Fibroblast of lung (primary cell): Measurements from ENCODE around the gene ANKAR. TPM values are rescaled to one million over a fixed set of nuclear protein-coding genes. Genes with fewer than 3 reads are reported as not detected.

ENCODE experiments used
- DNase-seq, 2 donors: peaks; one replicate each; pipeline versions ENCODE4 v3.0.0 to v3.0.0-alpha.2; 2010; ENCODE audit warnings: low read depth in 2 of 2
- H2AFZ ChIP-seq: 2 replicates; pipeline ENCODE4 v1.5.1; 2012; ENCODE audit warnings: low read length, control low read depth, inconsistent platforms
- H3K27ac ChIP-seq: 2 replicates; pipeline ENCODE4 v1.5.1; 2011; ENCODE audit warnings: low read length, control low read depth; ENCODE audit not compliant: insufficient read depth
- H3K27me3 ChIP-seq: 2 replicates; pipeline ENCODE4 v1.5.1; 2011; ENCODE audit warnings: mild to moderate bottlenecking, low read length; ENCODE audit not compliant: control insufficient read depth, insufficient read depth
- H3K36me3 ChIP-seq: 2 replicates; pipeline ENCODE4 v1.5.1; 2011; ENCODE audit warnings: low read length; ENCODE audit not compliant: control insufficient read depth, insufficient read depth
- H3K4me1 ChIP-seq: 2 replicates; pipeline ENCODE4 v1.5.1; 2011; ENCODE audit warnings: low read length; ENCODE audit not compliant: control insufficient read depth, insufficient read depth; ENCODE audit errors: extremely low read depth
- H3K4me2 ChIP-seq: 2 replicates; pipeline ENCODE4 v1.5.1; 2011; ENCODE audit warnings: low read length, control low read depth; ENCODE audit not compliant: insufficient read depth; ENCODE audit errors: extremely low read depth
- H3K4me3 ChIP-seq, 4 experiments: fragments of 200-600 bp in 1 of 4; sonication (generic) in 1 of 4; replicated peaks in 1 of 4; 2 replicates each; pipeline ENCODE4 v1.5.1; 2011 to 2016; ENCODE audit warnings: low read length in 4 of 4, low read depth in 3 of 4, mild to moderate bottlenecking in 3 of 4, control low read depth in 2 of 4, inconsistent platforms in 1 of 4, mixed read lengths in 1 of 4; ENCODE audit not compliant: insufficient read depth in 1 of 4; ENCODE audit errors: control extremely low read depth in 1 of 4
- H3K79me2 ChIP-seq: 2 replicates; pipeline ENCODE4 v1.5.1; 2012; ENCODE audit warnings: mild to moderate bottlenecking, low read length, inconsistent platforms; ENCODE audit not compliant: control insufficient read depth, insufficient read depth
- H3K9ac ChIP-seq: 2 replicates; pipeline ENCODE4 v1.5.1; 2011; ENCODE audit warnings: mild to moderate bottlenecking, low read length, control low read depth; ENCODE audit not compliant: insufficient read depth
- H3K9me3 ChIP-seq: 2 replicates; pipeline ENCODE4 v1.5.1; 2012; ENCODE audit warnings: low read depth, low read length; ENCODE audit not compliant: control insufficient read depth, insufficient read depth
- H4K20me1 ChIP-seq: 2 replicates; pipeline ENCODE4 v1.5.1; 2011; ENCODE audit warnings: low read length; ENCODE audit not compliant: control insufficient read depth, insufficient read depth; ENCODE audit errors: extremely low read depth
- CTCF ChIP-seq, 2 donors: IDR thresholded peaks in 1 of 2; conservative IDR thresholded peaks in 1 of 2; 1 replicate in 1 of 2; 2 replicates in 1 of 2; pipeline ENCODE4 v1.5.1; 2011 to 2012; ENCODE audit warnings: low read length in 2 of 2, control low read depth in 1 of 2, inconsistent platforms in 1 of 2, low read depth in 1 of 2, mild to moderate bottlenecking in 1 of 2
- EZH2 ChIP-seq: IDR thresholded peaks from 2 replicates; pipeline ENCODE4 v1.5.1; 2012; ENCODE audit warnings: low read length, control low read depth, mild to moderate bottlenecking; ENCODE audit errors: missing control alignments
- polyA plus RNA-seq, 2 donors: library from polyadenylated mRNA; depleted of rRNA in 1 of 2; stranded (reverse) in 1 of 2; unstranded in 1 of 2; fragments of >200 nt; gene quantifications; 2 replicates each; pipeline ENCODE4 v1.2.1, GENCODE V29; 2011 to 2012; ENCODE audit warnings: missing spikeins in 1 of 2
- total RNA-seq: library from RNA; depleted of rRNA; stranded (reverse); fragments of >200 nt; gene quantifications from 2 replicates; pipeline ENCODE4 v1.2.1, GENCODE V29; 2014

The ANKAR gene
- total and polyA plus RNA-seq, 2 donors (not counting 1 experiment from before 2014, with no cell fraction given), result 2.1 to 11.7 TPM

GRCh38 chr2:189719571-189719970, 45.1 kb downstream of the ANKAR start:
- DNase-seq, result no peak
- no peak for TF ChIP-seq EZH2
- TF ChIP-seq CTCF (conservative IDR thresholded peaks at IDR 0.05 in 1 of 2, IDR thresholded peaks at IDR 0.05 in 1 of 2; ENCODE audit: low read depth in 1 of 2, low read length in 2 of 2), result no peak
- no peak overlapping the region for H3K27ac ChIP-seq
- H4K20me1 ChIP-seq, result no peaks in the 10 kb centered on the region
- H3K4me3 ChIP-seq, result no peak overlapping the region
- H3K79me2 ChIP-seq, result no peaks in the 10 kb centered on the region
- H3K9ac ChIP-seq, result no peak overlapping the region
- H2AFZ ChIP-seq, result no peak overlapping the region
- H3K9me3 ChIP-seq, result no peaks in the 10 kb centered on the region
- H3K27me3 ChIP-seq, result no peaks in the 10 kb centered on the region
- no peaks in the 10 kb centered on the region for H3K36me3 ChIP-seq
- no peaks in the 10 kb centered on the region for H3K4me1 ChIP-seq
- no peak overlapping the region for H3K4me2 ChIP-seq

GRCh38 chr2:189723192-189723591, 48.7 kb downstream of the ANKAR start:
- DNase-seq, result no peak
- Histone ChIP-seq H2AFZ (no peak overlapping the region), H3K27ac (no peak overlapping the region), H3K36me3 (no peaks in the 10 kb centered on the region), H3K79me2 (no peaks in the 10 kb centered on the region), H3K27me3 (no peaks in the 10 kb centered on the region), H4K20me1 (no peaks in the 10 kb centered on the region), H3K4me3 (no peak overlapping the region), H3K4me2 (no peak overlapping the region), H3K9ac (no peak overlapping the region), H3K9me3 (no peaks in the 10 kb centered on the region), H3K4me1 (no peaks in the 10 kb centered on the region)
- TF ChIP-seq CTCF (conservative IDR thresholded peaks at IDR 0.05 in 1 of 2, IDR thresholded peaks at IDR 0.05 in 1 of 2; ENCODE audit: low read depth in 1 of 2, low read length in 2 of 2) (no peak), EZH2 (no peak)

Other genes starting within 250 kb of the ANKAR start
- 46.0 and 54.0 TPM in 2 replicates for gene WDR75, start 233.2 kb upstream of the ANKAR start, total RNA-seq
- gene WDR75, start 233.2 kb upstream of the ANKAR start, polyA plus RNA-seq, result 33.9 and 36.4 TPM in 2 replicates
- 91.9 and 97.4 TPM in 2 replicates for gene SLC40A1, start 93.9 kb upstream of the ANKAR start, total RNA-seq
- gene SLC40A1, start 93.9 kb upstream of the ANKAR start, polyA plus RNA-seq, result 8.0 and 17.2 TPM in 2 replicates
- 63.9 and 72.7 TPM in 2 replicates for gene ASNSD1, start 13.2 kb upstream of the ANKAR start, total RNA-seq
- gene ASNSD1, start 13.2 kb upstream of the ANKAR start, polyA plus RNA-seq, result 59.4 and 70.4 TPM in 2 replicates
- gene OSGEPL1, start 88.1 kb downstream of the ANKAR start, total RNA-seq, result 6.7 and 6.9 TPM in 2 replicates
- 6.7 and 6.9 TPM in 2 replicates for gene OSGEPL1, start 88.1 kb downstream of the ANKAR start, polyA plus RNA-seq
- gene ORMDL1, start 109.7 kb downstream of the ANKAR start, total RNA-seq, result 40.8 and 68.5 TPM in 2 replicates
- 60.9 and 96.7 TPM in 2 replicates for gene ORMDL1, start 109.7 kb downstream of the ANKAR start, polyA plus RNA-seq
- gene PMS1, start 109.8 kb downstream of the ANKAR start, total RNA-seq, result 34.2 and 41.0 TPM in 2 replicates
- gene PMS1, start 109.8 kb downstream of the ANKAR start, polyA plus RNA-seq, result 15.3 and 15.7 TPM in 2 replicates